ENCODE measurements around the gene ERH. TPM values are rescaled to one million over a fixed set of nuclear protein-coding genes. Genes with fewer than 3 reads are reported as not detected.

ERH gene
- total RNA-seq, 1 donor from 2014 or later = 102 TPM

DNA sequence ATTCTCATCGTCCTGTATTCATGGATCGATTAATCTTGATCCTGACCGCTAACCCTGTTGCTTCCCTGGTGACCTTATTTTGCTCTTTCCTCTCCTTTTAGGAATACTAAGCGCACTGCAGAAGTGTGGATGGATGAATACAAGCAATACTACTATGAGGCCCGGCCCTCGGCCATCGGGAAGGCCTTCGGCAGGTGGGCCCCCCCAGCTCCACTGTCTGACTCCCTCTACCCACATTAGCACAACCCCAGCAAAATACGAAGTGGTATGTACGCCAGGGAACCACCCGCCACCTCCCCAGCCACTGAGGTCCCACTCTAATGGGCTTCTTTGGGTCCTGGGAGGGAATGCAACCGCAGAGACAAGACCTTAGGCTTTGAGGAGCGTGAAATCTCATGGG is 58.7 kb downstream of the ERH start:
- intact Hi-C loops (cut with DNase I) = no loop called here
- DNase-seq (no peak), ATAC-seq (ENCODE audit: poor library complexity) (no peak)

DNA sequence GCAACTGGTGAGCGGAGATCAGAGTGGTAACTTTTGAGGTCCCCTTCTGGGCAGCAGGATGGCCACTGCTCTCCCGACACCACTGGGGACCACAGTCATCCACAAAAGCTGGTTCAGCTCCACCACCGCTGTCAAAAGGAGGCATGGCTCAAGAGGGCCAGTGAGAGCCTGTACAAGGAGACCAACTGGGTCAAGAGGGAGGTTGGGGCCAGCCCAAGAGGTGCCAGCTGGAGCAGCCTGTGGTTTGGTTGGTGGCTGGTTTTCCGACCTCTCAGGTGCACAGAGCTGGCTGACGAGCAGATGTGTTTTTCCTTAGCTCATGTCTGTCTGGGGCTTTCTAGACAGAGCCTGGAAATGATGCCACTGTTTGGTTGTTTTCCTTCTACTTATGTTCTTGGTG is 60.1 kb downstream of the ERH start:
- DNase-seq = no peak
- ATAC-seq (ENCODE audit: poor library complexity) = no peak
- intact Hi-C loops (cut with DNase I) = no loop called here

DNA sequence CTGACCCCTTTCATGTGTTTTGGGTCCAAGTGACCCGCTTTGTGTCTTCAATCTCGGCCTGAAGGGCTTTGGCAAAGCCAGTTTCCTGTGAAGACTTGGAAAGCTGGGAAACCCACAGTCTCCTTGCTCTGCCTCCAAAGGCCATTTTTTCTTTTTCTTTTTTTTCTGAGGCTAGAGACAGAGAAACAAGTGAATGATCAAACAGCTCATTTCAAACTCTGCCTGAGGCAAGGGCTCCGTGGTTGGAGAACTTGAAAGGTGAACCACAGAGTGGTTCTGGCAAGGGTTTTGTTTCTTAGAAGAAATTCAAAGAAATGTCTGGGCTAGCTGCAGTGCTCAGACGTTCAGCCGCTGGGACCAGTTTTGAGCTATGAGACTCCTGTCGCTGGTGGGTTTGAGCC is 62.7 kb downstream of the ERH start:
- intact Hi-C loops (cut with DNase I) = no loop called here

DNA sequence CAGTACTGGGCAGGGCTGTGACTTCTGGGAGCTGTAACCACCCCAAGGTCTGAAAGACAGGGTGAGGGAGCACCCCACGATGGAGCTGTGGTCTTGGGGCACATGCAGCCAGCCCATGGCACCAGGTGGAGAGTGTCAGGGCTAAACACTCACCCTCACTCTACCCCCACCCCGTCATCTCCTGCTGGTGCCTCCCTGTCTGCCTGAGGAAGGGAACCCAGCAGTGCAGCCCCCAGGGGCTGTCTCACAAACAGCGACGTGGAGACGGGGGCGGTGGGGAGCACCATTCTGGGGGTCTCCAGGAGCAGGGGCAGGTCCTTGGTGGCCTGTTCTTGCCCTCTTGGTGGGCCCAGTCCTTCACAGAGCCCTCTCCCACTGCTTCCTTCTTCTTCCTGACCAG is 63.5 kb downstream of the ERH start:
- ATAC-seq (ENCODE audit: poor library complexity) (no peak), DNase-seq (no peak)
- intact Hi-C loops (cut with DNase I) = no loop called here

More for the DNA sequence above, 62.7 kb downstream of the ERH start:
- DNase-seq (no peak), ATAC-seq (ENCODE audit: poor library complexity) (no peak)

DNA sequence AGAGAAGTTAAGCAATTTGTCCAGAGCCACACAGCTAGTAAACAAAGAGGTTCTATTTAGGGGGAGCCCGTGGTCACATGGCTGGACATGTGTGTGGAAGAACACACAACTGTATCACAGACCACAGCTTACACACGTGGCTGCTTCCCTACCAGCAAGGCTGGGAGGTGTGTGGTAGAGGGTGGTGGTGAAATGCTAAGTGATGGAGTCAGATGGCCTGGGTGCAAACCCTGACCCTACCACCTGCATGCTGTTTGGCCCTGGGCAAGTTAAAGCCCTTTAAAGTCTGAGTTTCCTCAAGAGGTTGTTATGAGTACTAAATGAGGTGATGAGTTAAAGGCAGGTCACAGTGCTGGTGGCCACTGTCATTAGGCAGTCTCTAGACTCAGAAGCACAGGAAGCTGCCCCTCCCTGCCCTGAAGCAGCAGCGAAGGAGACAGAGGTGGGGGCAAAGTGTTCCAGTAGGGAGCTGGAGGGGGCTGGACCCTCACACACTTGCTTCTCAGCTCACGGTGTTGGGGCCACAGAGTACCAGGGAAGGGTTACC is 64.2 kb downstream of the ERH start:
- ATAC-seq (ENCODE audit: poor library complexity) = no peak
- DNase-seq = no peak
- intact Hi-C loops (cut with DNase I) = no loop called here

DNA sequence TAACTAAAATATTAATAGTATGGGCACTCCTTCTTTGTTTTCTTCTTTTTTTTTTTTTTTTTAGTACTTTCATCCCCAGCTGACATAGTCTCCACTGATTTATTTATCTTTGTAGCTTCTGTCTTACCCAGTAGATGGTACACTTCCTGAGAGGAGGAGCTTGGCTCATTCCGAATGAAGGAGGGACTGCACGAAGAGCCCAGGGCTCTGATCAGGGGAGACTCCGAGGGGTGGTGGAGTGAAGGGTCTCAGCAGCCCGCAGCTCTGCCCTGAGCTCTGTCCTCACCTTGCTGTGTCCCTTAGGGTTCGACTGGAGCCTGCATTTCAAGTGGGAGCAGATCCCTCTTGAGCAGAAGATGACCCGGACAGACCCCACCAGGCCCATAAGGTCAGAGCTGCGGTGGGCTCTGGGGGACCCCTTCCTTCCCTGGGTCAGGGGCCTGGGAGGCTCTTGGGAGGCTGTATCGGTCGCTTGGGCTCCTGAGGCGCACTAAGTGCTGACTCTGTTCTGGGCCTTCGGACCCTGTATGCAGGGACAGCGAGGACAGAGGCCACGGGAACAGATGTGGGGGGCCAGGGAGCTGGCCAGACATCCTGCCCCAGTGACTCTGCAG is 65.2 kb downstream of the ERH start:
- intact Hi-C loops (cut with DNase I) = no loop called here

DNA sequence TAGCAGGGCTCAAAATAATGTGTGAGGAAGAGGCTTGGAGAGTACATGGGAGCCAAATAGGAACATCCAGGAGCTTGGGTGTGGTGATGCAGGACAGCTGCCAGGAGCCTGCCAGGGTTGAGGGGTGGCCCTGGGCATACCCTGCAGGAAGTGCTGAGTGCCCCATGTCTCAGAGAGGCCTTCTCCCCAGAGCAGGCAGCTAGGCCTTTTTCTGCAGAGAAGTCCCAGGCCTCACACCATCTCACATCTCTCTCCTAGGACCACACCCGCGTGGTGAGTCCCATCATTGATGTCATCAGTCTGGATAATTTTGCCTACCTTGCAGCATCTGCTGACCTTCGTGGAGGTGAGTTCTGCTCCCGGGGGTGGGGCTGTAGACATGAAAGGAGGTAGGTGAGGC is 66.9 kb downstream of the ERH start:
- intact Hi-C loops (cut with DNase I) = no loop called here
- DNase-seq = no peak
- ATAC-seq (ENCODE audit: poor library complexity) = no peak

More for the DNA sequence above, 65.2 kb downstream of the ERH start:
- DNase-seq (no peak), ATAC-seq (ENCODE audit: poor library complexity) (no peak)

Other genes with a start within 250 kb of the ERH start
- 53.4 TPM for gene DCAF5, start 245.2 kb downstream of the ERH start, total RNA-seq
- 16.7 TPM for gene EXD2, start 206.8 kb downstream of the ERH start, total RNA-seq
- 101 TPM for gene GALNT16, start 138.1 kb downstream of the ERH start, total RNA-seq
- 16.2 TPM for gene SLC39A9, start 393 bp upstream of the ERH start, total RNA-seq
- gene PLEKHD1, start 86.4 kb upstream of the ERH start, total RNA-seq = 0.22 TPM
- not detected for gene CCDC177, start 176.6 kb upstream of the ERH start, total RNA-seq
- gene SUSD6, start 213.3 kb upstream of the ERH start, total RNA-seq = 20.8 TPM